HepG2 (cell line): ENCODE results near the gene SVBP. TPM values are rescaled to one million over a fixed set of nuclear protein-coding genes. Genes with fewer than 3 reads are reported as not detected.

ENCODE experiments used
- CHD2 ChIP-seq: IDR thresholded peaks from 2 replicates; pipeline ENCODE4 v1.6.1; 2011; ENCODE audit warnings: low read depth, low read length, improper control_type of control experiment
- E2F5 ChIP-seq: sonication (generic); formaldehyde crosslinking; conservative IDR thresholded peaks from 2 replicates; pipeline ENCODE4 v1.4.0; 2020; ENCODE audit warnings: missing genetic modification reagents
- FOSL2 ChIP-seq: sonication (generic); formaldehyde crosslinking; IDR thresholded peaks from 2 replicates; pipeline ENCODE4 v1.4.0; 2020; ENCODE audit warnings: missing genetic modification reagents
- GATAD2A ChIP-seq: IDR thresholded peaks from 2 replicates; pipeline ENCODE4 v1.6.1; 2016
- NONO ChIP-seq, 2 experiments: fragments of 450-650 bp in 1 of 2; sonication (generic) in 1 of 2; formaldehyde crosslinking in 1 of 2; IDR thresholded peaks in 1 of 2; conservative IDR thresholded peaks in 1 of 2; 2 replicates each; pipeline versions ENCODE4 v1.6.1 to v1.8.0; 2017 to 2022; ENCODE audit warnings: mild to moderate bottlenecking in 1 of 2, missing genetic modification reagents in 1 of 2, moderate library complexity in 1 of 2
- POLR2G ChIP-seq: fragments of 200-400 bp; formaldehyde crosslinking; IDR thresholded peaks from 2 replicates; pipeline ENCODE4 v1.6.1; 2018; ENCODE audit warnings: mild to moderate bottlenecking, low read depth, low read length, moderate library complexity
- RBM22 ChIP-seq: fragments of 200-400 bp; formaldehyde crosslinking; optimal IDR thresholded peaks from 2 replicates; pipeline ENCODE3; 2017; ENCODE audit warnings: mild to moderate bottlenecking, low read length, moderate library complexity
- REL ChIP-seq: sonication (generic); formaldehyde crosslinking; conservative IDR thresholded peaks from 2 replicates; pipeline ENCODE4 v1.8.0; 2022; ENCODE audit warnings: mild to moderate bottlenecking, missing genetic modification reagents, moderate library complexity
- SP4 ChIP-seq: sonication (generic); formaldehyde crosslinking; IDR thresholded peaks from 2 replicates; pipeline ENCODE4 v1.8.1; 2023; ENCODE audit warnings: mild to moderate bottlenecking, missing genetic modification reagents
- SP5 ChIP-seq: IDR thresholded peaks from 2 replicates; pipeline ENCODE4 v1.6.1; 2016; ENCODE audit warnings: low read depth, borderline replicate concordance
- SSRP1 ChIP-seq: IDR thresholded peaks from 2 replicates; pipeline ENCODE4 v1.6.1; 2016; ENCODE audit warnings: control low read depth
- U2AF1 ChIP-seq: fragments of 200-400 bp; formaldehyde crosslinking; optimal IDR thresholded peaks from 2 replicates; pipeline ENCODE3; 2017; ENCODE audit warnings: mild to moderate bottlenecking, low read depth, low read length
- ZNF383 ChIP-seq: sonication (generic); formaldehyde crosslinking; IDR thresholded peaks from 2 replicates; pipeline ENCODE4 v1.4.0; 2020; ENCODE audit warnings: missing genetic modification reagents, mild to moderate bottlenecking, borderline replicate concordance
- ZNF772 ChIP-seq: sonication (generic); formaldehyde crosslinking; IDR thresholded peaks from 2 replicates; pipeline ENCODE4 v1.5.0; 2020; ENCODE audit warnings: mild to moderate bottlenecking, missing genetic modification reagents
- polyA plus RNA-seq, 8 experiments: library from polyadenylated mRNA; depleted of rRNA in 3 of 8; stranded (reverse) in 7 of 8; unstranded in 1 of 8; fragments of >200 nt; fragmentation: Illumina TruSeq in 4 of 8; extraction: Trizol in 4 of 8; gene quantifications; 2 replicates each; pipeline versions ENCODE4 v1.2.1 to v1.2.3, GENCODE V29; 2011 to 2016; ENCODE audit warnings: low read depth in 4 of 8, missing spikeins in 1 of 8, mixed read lengths in 1 of 8; ENCODE audit not compliant: insufficient read depth in 1 of 8
- total RNA-seq, 5 experiments: library from RNA; depleted of rRNA; stranded (reverse); fragments of >200 nt; fragmentation: Illumina TruSeq; extraction: Trizol; gene quantifications; 2 replicates each; pipeline ENCODE4 v1.2.3, GENCODE V29; 2016; ENCODE audit warnings: low read depth in 1 of 5
- TF ChIP-seq, protein P1 (sequence below): sonication (generic); formaldehyde crosslinking; IDR thresholded peaks from 2 replicates; pipeline ENCODE4 v1.4.0; 2020; ENCODE audit warnings: missing genetic modification reagents, borderline replicate concordance

The SVBP gene
- total and polyA plus RNA-seq, 2 of the 13 experiments (the other 11 are each of a cell fraction or from before 2014, with no cell fraction given): 28.8 to 48.2 TPM

GRCh38 chr1:42831273-42831672, 14.1 kb upstream of the SVBP start (continued):
- TF ChIP-seq E2F5 (CRISPR knock-in tag) (no peak), POLR2G (no peak), SP5 (CRISPR knock-in tag) (no peak), SSRP1 (no peak), CHD2 (no peak), ZNF383 (CRISPR knock-in tag) (no peak), REL (no peak), ZNF772 (no peak), SP4 (CRISPR knock-in tag) (no peak), GATAD2A (no peak), FOSL2 (no peak), NONO (IDR thresholded peaks at IDR 0.05) (no peak), NONO (CRISPR knock-in tag; conservative IDR thresholded peaks at IDR 0.05) (no peak), U2AF1 (no peak), RBM22 (no peak)
- TF ChIP-seq, protein P1, sequence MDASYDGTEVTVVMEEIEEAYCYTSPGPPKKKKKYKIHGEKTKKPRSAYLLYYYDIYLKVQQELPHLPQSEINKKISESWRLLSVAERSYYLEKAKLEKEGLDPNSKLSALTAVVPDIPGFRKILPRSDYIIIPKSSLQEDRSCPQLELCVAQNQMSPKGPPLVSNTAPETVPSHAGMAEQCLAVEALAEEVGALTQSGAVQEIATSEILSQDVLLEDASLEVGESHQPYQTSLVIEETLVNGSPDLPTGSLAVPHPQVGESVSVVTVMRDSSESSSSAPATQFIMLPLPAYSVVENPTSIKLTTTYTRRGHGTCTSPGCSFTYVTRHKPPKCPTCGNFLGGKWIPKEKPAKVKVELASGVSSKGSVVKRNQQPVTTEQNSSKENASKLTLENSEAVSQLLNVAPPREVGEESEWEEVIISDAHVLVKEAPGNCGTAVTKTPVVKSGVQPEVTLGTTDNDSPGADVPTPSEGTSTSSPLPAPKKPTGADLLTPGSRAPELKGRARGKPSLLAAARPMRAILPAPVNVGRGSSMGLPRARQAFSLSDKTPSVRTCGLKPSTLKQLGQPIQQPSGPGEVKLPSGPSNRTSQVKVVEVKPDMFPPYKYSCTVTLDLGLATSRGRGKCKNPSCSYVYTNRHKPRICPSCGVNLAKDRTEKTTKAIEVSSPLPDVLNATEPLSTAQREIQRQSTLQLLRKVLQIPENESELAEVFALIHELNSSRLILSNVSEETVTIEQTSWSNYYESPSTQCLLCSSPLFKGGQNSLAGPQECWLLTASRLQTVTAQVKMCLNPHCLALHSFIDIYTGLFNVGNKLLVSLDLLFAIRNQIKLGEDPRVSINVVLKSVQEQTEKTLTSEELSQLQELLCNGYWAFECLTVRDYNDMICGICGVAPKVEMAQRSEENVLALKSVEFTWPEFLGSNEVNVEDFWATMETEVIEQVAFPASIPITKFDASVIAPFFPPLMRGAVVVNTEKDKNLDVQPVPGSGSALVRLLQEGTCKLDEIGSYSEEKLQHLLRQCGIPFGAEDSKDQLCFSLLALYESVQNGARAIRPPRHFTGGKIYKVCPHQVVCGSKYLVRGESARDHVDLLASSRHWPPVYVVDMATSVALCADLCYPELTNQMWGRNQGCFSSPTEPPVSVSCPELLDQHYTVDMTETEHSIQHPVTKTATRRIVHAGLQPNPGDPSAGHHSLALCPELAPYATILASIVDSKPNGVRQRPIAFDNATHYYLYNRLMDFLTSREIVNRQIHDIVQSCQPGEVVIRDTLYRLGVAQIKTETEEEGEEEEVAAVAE (CRISPR knock-in tag): no peak
